Measurements from ENCODE around the gene GCHFR.

Gene GCHFR

DNA sequence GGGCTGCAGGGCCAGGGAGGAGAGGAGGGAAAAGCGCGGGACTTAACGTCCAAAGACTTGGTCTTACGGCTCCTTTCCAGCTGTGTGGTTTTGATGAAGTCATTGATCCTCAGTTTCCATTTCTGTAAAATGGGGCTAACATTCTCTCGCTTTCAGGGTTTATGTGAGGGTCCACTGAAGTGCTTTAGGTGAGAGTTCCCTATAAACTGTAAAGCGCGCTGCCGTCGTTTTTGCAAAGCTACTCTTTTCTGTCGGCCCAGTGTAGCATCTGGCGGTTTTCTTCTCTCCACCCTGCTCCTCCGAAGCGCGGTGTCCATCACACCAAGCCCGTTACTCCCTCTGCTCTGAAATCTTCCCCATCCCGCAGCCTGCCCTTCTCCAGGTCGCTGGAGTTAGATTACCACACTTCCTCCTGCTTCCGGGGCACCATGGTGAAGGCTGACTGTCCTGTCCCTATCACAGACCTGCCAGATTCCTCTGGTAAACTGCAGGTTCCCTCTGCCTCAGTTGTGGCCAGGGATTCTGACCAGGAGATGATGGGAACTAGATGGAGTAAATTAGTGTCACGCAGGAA, 44.1 kb downstream of the GCHFR start:
- peak overlapping the region; percentile 50 for H3K27ac ChIP-seq (ENCODE audit: low read depth, low read length)
- H3K4me3 ChIP-seq (ENCODE audit: low read depth in 1 of 2, low read length in 2 of 2): peak overlapping the region; percentile 99 to 100
- no peaks in the 10 kb centered on the region for H3K9me3 ChIP-seq (ENCODE audit: control insufficient read depth in 1 of 2, low read length in 2 of 2)
- peak overlapping the region; percentile 51 to 100 for H3K9ac ChIP-seq (ENCODE audit: low read depth in 1 of 2, low read length in 2 of 2)
- H3K4me1 ChIP-seq (ENCODE audit: control insufficient read depth in 1 of 2, insufficient read depth in 2 of 2, low read length in 2 of 2): peaks cover 28 to 36% of the 10 kb centered on the region in 2 donors
- no peaks in the 10 kb centered on the region for H3K27me3 ChIP-seq (ENCODE audit: control insufficient read depth in 1 of 2, insufficient read depth in 2 of 2, low read length in 2 of 2)
- peaks cover 9 to 23% of the 10 kb centered on the region in 2 donors for H3K36me3 ChIP-seq (ENCODE audit: control insufficient read depth in 1 of 2, insufficient read depth in 2 of 2, low read length in 2 of 2)

DNA sequence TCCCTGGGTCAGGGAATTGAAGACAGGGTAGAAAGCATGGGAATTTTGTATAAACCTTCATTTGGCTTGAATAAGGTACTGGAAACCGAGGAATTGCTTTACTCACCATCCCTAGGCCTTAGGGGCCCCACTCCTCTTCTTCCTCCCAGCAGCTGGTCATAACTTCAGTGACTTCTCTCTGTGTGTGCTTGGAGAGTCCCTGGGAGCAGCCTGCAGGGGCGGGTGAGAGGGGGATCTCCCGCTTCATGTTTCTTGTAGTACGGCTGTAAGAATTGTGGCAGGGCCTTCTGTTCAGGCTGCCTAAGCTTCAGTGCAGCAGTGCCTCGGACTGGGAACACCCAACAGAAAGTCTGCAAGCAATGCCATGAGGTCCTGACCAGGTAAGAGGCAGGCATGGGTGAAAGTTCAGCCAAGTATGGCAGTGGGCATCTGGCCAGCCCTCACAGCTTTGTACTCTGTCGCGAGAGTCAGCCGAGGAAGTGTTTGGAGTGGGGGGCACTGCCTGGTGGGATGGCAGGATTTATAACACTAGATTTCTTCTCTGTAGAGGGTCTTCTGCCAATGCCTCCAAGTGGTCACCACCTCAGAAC, 45.1 kb downstream of the GCHFR start:
- H3K9ac ChIP-seq (ENCODE audit: low read depth in 1 of 2, low read length in 2 of 2): no peak overlapping the region
- peak overlapping the region in 1 of 2 donors; percentile 100 for H3K4me3 ChIP-seq (ENCODE audit: low read depth in 1 of 2, low read length in 2 of 2)
- peaks cover 14 to 33% of the 10 kb centered on the region in 2 donors for H3K36me3 ChIP-seq (ENCODE audit: control insufficient read depth in 1 of 2, insufficient read depth in 2 of 2, low read length in 2 of 2)
- no peaks in the 10 kb centered on the region for H3K9me3 ChIP-seq (ENCODE audit: control insufficient read depth in 1 of 2, low read length in 2 of 2)
- H3K4me1 ChIP-seq (ENCODE audit: control insufficient read depth in 1 of 2, insufficient read depth in 2 of 2, low read length in 2 of 2): peaks cover 19 to 31% of the 10 kb centered on the region in 2 donors
- no peak overlapping the region for H3K27ac ChIP-seq (ENCODE audit: low read depth, low read length)
- no peaks in the 10 kb centered on the region for H3K27me3 ChIP-seq (ENCODE audit: control insufficient read depth in 1 of 2, insufficient read depth in 2 of 2, low read length in 2 of 2)

DNA sequence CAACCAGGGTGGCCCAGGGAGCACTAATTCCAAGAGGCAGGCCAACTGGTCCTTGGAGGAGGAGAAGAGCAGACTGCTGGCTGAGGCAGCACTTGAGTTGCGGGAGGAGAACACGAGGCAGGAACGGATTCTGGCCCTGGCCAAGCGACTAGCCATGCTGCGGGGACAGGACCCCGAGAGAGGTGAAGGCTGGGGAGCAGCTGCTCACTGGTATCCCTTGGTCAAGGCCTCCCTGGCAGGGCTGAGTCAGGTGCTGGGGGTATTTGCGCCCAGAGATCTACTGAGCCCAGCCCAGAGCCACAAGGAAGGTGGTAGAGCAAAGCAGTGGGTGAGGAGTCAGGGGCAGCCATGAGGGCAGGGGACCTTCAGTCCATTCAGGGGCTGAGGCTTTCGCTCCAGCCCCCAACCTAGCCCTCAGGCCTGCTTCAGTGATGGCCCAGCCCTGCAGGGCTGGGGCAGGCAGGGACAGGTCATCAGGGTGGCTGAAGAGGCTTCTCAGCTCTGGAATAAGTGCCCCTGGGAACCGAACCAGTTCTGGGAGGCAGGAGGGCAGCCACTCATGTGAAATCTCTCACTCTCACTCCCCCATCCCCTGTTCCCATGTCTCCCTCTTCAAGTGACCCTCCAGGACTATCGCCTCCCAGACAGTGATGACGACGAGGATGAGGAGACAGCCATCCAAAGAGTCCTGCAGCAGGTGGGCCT, 49.0 kb downstream of the GCHFR start:
- Histone ChIP-seq H3K9ac (ENCODE audit: low read depth in 1 of 2, low read length in 2 of 2) (no peak overlapping the region), H3K36me3 (ENCODE audit: control insufficient read depth in 1 of 2, insufficient read depth in 2 of 2, low read length in 2 of 2) (peaks cover 30 to 52% of the 10 kb centered on the region in 2 donors)

DNA sequence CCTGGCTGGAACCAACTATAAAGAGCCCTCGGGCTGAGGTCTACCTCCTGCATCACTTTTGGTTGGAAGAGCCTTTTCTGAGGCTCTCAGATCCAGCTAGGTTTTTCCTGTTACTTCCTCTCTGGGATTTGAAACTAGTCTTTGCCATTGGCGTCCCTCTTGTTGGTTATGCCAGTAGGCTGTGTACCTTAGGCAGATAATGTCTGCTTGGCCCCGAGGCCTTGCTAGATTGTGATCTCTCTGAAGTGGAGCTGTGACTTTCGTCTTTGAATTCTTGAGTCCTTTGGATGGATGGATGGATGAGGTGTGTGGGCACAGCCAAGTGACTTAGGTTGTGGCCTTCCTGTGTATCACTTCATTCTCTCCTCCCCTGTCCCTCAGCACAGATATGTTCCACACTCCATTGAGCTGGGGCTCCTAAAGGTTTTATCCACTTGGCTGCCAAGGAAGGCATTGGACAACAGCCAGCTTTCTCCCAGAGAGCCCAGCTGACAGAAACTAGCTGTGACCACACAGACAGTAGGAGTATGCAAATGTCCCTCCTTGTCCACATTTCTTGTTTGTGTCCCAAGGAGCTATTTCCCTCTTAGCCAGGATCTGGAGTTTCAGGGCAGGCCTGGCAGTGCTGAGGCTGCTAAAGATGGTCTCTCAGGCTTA, 51.3 kb downstream of the GCHFR start:
- Histone ChIP-seq H3K4me3 (ENCODE audit: low read depth in 1 of 2, low read length in 2 of 2) (no peak overlapping the region), H3K27ac (ENCODE audit: low read depth, low read length) (no peak overlapping the region), H3K9ac (ENCODE audit: low read depth in 1 of 2, low read length in 2 of 2) (no peak overlapping the region), H3K9me3 (ENCODE audit: control insufficient read depth in 1 of 2, low read length in 2 of 2) (no peaks in the 10 kb centered on the region), H3K4me1 (ENCODE audit: control insufficient read depth in 1 of 2, insufficient read depth in 2 of 2, low read length in 2 of 2) (no peaks in the 10 kb centered on the region), H3K36me3 (ENCODE audit: control insufficient read depth in 1 of 2, insufficient read depth in 2 of 2, low read length in 2 of 2) (peaks cover 30 to 46% of the 10 kb centered on the region in 2 donors), H3K27me3 (ENCODE audit: control insufficient read depth in 1 of 2, insufficient read depth in 2 of 2, low read length in 2 of 2) (no peaks in the 10 kb centered on the region)

More for the DNA sequence above, 49.0 kb downstream of the GCHFR start:
- no peak overlapping the region for H3K4me3 ChIP-seq (ENCODE audit: low read depth in 1 of 2, low read length in 2 of 2)
- H3K27ac ChIP-seq (ENCODE audit: low read depth, low read length): no peak overlapping the region
- peaks cover 11 to 22% of the 10 kb centered on the region in 2 donors for H3K4me1 ChIP-seq (ENCODE audit: control insufficient read depth in 1 of 2, insufficient read depth in 2 of 2, low read length in 2 of 2)
- H3K9me3 ChIP-seq (ENCODE audit: control insufficient read depth in 1 of 2, low read length in 2 of 2): no peaks in the 10 kb centered on the region
- H3K27me3 ChIP-seq (ENCODE audit: control insufficient read depth in 1 of 2, insufficient read depth in 2 of 2, low read length in 2 of 2): no peaks in the 10 kb centered on the region

Data from duodenal mucosa (tissue), 2 donors.